Cardiac muscle cell (in vitro differentiated cells and primary cell): ENCODE results near the gene HNF1A. TPM values are rescaled to one million over a fixed set of nuclear protein-coding genes. Genes with fewer than 3 reads are reported as not detected.

Experiments
- DNase-seq, 2 donors: peaks; one replicate each; pipeline versions ENCODE4 v3.0.0 to v3.0.0-alpha.2; 2010 to 2017; ENCODE audit warnings: low read depth in 1 of 2, low spot score in 1 of 2
- H3K27ac ChIP-seq: fragments of 200-600 bp; sonication (generic); 2 replicates; pipeline ENCODE4 v1.5.1; 2016
- H3K27me3 ChIP-seq: fragments of 200-600 bp; sonication (generic); 2 replicates; pipeline ENCODE4 v1.6.0; 2016; ENCODE audit warnings: control low read depth
- H3K36me3 ChIP-seq: fragments of 200-600 bp; sonication (generic); 2 replicates; pipeline ENCODE4 v1.5.1; 2016; ENCODE audit warnings: control low read depth
- H3K4me1 ChIP-seq: fragments of 200-600 bp; sonication (generic); 2 replicates; pipeline ENCODE4 v1.8.1; 2017; ENCODE audit warnings: low read depth, mild to moderate bottlenecking, mixed run types
- H3K4me3 ChIP-seq: fragments of 200-600 bp; sonication (generic); 2 replicates; pipeline ENCODE4 v1.5.1; 2016; ENCODE audit warnings: mild to moderate bottlenecking
- H3K9me3 ChIP-seq: fragments of 200-600 bp; sonication (generic); 2 replicates; pipeline ENCODE4 v1.5.1; 2017; ENCODE audit warnings: low read depth, mild to moderate bottlenecking, control low read depth
- polyA plus RNA-seq: library from polyadenylated mRNA; unstranded; fragments of >200 nt; fragmentation: Nextera tagmentation; extraction: Ambion mirVana; gene quantifications from 2 replicates; pipeline ENCODE4 v1.2.1, GENCODE V29; 2016
- total RNA-seq: library from RNA; depleted of rRNA; stranded (reverse); fragments of >200 nt; gene quantifications from 2 replicates; pipeline ENCODE4 v1.2.3, GENCODE V29; 2016
- TF ChIP-seq, protein P1 (sequence below): IDR thresholded peaks from 2 replicates; pipeline ENCODE4 v1.5.1; 2012; ENCODE audit warnings: low read depth, mild to moderate bottlenecking, low read length

The HNF1A gene
- total and polyA plus RNA-seq, 2 experiments from 2014 or later = not detected

DNA sequence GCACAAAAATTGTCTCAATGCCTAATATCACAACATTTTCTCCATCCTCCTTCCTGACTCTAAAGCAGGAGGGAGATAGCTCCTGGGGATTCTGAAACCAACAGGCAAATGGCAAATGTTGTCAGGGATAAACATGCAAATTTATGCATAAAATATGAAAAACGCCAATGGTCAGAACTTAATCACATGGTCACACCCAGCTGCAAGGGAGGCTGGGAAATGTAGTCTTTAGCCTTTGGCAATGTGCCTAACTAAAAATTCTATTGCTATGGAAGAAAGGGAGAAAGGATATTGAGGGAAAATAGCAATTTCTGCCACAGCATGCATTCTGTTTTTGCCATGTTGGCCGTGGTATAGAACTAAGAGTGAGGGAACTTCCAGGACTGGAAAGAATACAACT is 72.4 kb downstream of the HNF1A start:
- H3K4me3 ChIP-seq = no peak overlapping the region
- TF ChIP-seq, protein P1, sequence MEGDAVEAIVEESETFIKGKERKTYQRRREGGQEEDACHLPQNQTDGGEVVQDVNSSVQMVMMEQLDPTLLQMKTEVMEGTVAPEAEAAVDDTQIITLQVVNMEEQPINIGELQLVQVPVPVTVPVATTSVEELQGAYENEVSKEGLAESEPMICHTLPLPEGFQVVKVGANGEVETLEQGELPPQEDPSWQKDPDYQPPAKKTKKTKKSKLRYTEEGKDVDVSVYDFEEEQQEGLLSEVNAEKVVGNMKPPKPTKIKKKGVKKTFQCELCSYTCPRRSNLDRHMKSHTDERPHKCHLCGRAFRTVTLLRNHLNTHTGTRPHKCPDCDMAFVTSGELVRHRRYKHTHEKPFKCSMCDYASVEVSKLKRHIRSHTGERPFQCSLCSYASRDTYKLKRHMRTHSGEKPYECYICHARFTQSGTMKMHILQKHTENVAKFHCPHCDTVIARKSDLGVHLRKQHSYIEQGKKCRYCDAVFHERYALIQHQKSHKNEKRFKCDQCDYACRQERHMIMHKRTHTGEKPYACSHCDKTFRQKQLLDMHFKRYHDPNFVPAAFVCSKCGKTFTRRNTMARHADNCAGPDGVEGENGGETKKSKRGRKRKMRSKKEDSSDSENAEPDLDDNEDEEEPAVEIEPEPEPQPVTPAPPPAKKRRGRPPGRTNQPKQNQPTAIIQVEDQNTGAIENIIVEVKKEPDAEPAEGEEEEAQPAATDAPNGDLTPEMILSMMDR = no peak
- H3K4me1 ChIP-seq = no peaks in the 10 kb centered on the region
- no peaks in the 10 kb centered on the region for H3K36me3 ChIP-seq
- H3K9me3 ChIP-seq = no peaks in the 10 kb centered on the region
- H3K27me3 ChIP-seq = no peaks in the 10 kb centered on the region
- no peak for DNase-seq
- H3K27ac ChIP-seq = no peak overlapping the region

Other genes with a start within 250 kb of the HNF1A start
- gene SPPL3, start 74.2 kb upstream of the HNF1A start, total RNA-seq = 23.2 and 26.9 TPM in 2 replicates
- 111 and 121 TPM in 2 replicates for gene SPPL3, start 74.2 kb upstream of the HNF1A start, polyA plus RNA-seq
- gene C12orf43, start 37.9 kb downstream of the HNF1A start, total RNA-seq = 15.6 and 20.5 TPM in 2 replicates
- gene C12orf43, start 37.9 kb downstream of the HNF1A start, polyA plus RNA-seq = 17.9 and 24.4 TPM in 2 replicates
- not detected in 2 replicates for gene OASL, start 60.7 kb downstream of the HNF1A start, total RNA-seq
- gene OASL, start 60.7 kb downstream of the HNF1A start, polyA plus RNA-seq = not detected in 2 replicates
- gene P2RX7, start 154.3 kb downstream of the HNF1A start, total RNA-seq = 0.03 and 0.14 TPM in 2 replicates
- gene P2RX7, start 154.3 kb downstream of the HNF1A start, polyA plus RNA-seq = 0.65 and 0.79 TPM in 2 replicates
- gene P2RX4, start 231.6 kb downstream of the HNF1A start, total RNA-seq = 33.7 and 38.2 TPM in 2 replicates
- 19.4 and 25.8 TPM in 2 replicates for gene P2RX4, start 231.6 kb downstream of the HNF1A start, polyA plus RNA-seq